ENCODE data around the gene TENM4.

TENM4 gene

GRCh38 chr11:78657968-78658839 lies 782.6 kb downstream of the TENM4 start:
- no peak for DNase-seq (ENCODE audit: insufficient read length, low spot score)
- FAIRE-seq: no peak
- TF ChIP-seq POLR2A (IDR thresholded peaks at IDR 0.05; ENCODE audit: low read depth, low read length): no peak

GRCh38 chr11:78657441-78657840 lies 783.4 kb downstream of the TENM4 start:
- FAIRE-seq: no peak
- no peak for TF ChIP-seq POLR2A (IDR thresholded peaks at IDR 0.05; ENCODE audit: low read depth, low read length)

GRCh38 chr11:78656984-78657383 lies 783.8 kb downstream of the TENM4 start:
- FAIRE-seq (no peak), DNase-seq (ENCODE audit: insufficient read length, low spot score) (no peak)
- no peak for TF ChIP-seq POLR2A (IDR thresholded peaks at IDR 0.05; ENCODE audit: low read depth, low read length)

More at GRCh38 chr11:78657441-78657840, 783.4 kb downstream of the TENM4 start:
- DNase-seq (ENCODE audit: insufficient read length, low spot score): no peak

GRCh38 chr11:78656327-78656726 lies 784.5 kb downstream of the TENM4 start:
- no peak for TF ChIP-seq POLR2A (IDR thresholded peaks at IDR 0.05; ENCODE audit: low read depth, low read length)
- DNase-seq (ENCODE audit: insufficient read length, low spot score) (no peak), FAIRE-seq (no peak)

- FAIRE-seq (no peak), DNase-seq (ENCODE audit: insufficient read length, low spot score) (no peak)
- TF ChIP-seq POLR2A (IDR thresholded peaks at IDR 0.05; ENCODE audit: low read depth, low read length): no peak
Measured at GRCh38 chr11:78655561-78655960, 785.3 kb downstream of the TENM4 start.

- TF ChIP-seq POLR2A (IDR thresholded peaks at IDR 0.05; ENCODE audit: low read depth, low read length): no peak
- FAIRE-seq: no peak
- DNase-seq (ENCODE audit: insufficient read length, low spot score): no peak
Measured at GRCh38 chr11:78654866-78655265, 786.0 kb downstream of the TENM4 start.

GRCh38 chr11:78654071-78654470 lies 786.8 kb downstream of the TENM4 start:
- TF ChIP-seq POLR2A (IDR thresholded peaks at IDR 0.05; ENCODE audit: low read depth, low read length): no peak
- FAIRE-seq (no peak), DNase-seq (ENCODE audit: insufficient read length, low spot score) (no peak)

- FAIRE-seq: no peak
Measured at GRCh38 chr11:78653294-78653909, 787.4 kb downstream of the TENM4 start.

GRCh38 chr11:78652843-78653239 lies 788.0 kb downstream of the TENM4 start:
- no peak for TF ChIP-seq POLR2A (IDR thresholded peaks at IDR 0.05; ENCODE audit: low read depth, low read length)
- DNase-seq (ENCODE audit: insufficient read length, low spot score) (no peak), FAIRE-seq (no peak)

More at GRCh38 chr11:78653294-78653909, 787.4 kb downstream of the TENM4 start:
- no peak for DNase-seq (ENCODE audit: insufficient read length, low spot score)
- TF ChIP-seq POLR2A (IDR thresholded peaks at IDR 0.05; ENCODE audit: low read depth, low read length): no peak

GRCh38 chr11:78651923-78652842 lies 788.6 kb downstream of the TENM4 start:
- FAIRE-seq (no peak), DNase-seq (ENCODE audit: insufficient read length, low spot score) (no peak)
- no peak for TF ChIP-seq POLR2A (IDR thresholded peaks at IDR 0.05; ENCODE audit: low read depth, low read length)

GRCh38 chr11:78651136-78651775 lies 789.6 kb downstream of the TENM4 start:
- DNase-seq (ENCODE audit: insufficient read length, low spot score): no peak
- TF ChIP-seq POLR2A (IDR thresholded peaks at IDR 0.05; ENCODE audit: low read depth, low read length): no peak
- no peak for FAIRE-seq

GRCh38 chr11:78649361-78650215 lies 791.2 kb downstream of the TENM4 start:
- no peak for DNase-seq (ENCODE audit: insufficient read length, low spot score)
- no peak for FAIRE-seq
- TF ChIP-seq POLR2A (IDR thresholded peaks at IDR 0.05; ENCODE audit: low read depth, low read length): no peak

Measured in H54 (cell line).